Gastroesophageal sphincter (tissue), 3 donors: ENCODE results near the gene CCNJL.

Experiments
- EP300 ChIP-seq: sonication (generic); formaldehyde crosslinking; IDR thresholded peaks from one replicate; pipeline ENCODE4 v1.6.1; 2017; ENCODE audit warnings: antibody characterized with exemption, mild to moderate bottlenecking
- POLR2A ChIP-seq, 2 donors: fragments of 450-650 bp; IDR thresholded peaks; one replicate each; pipeline ENCODE4 v1.6.1; 2017; ENCODE audit warnings: antibody characterized with exemption in 2 of 2, mild to moderate bottlenecking in 2 of 2, moderate library complexity in 1 of 2
- POLR2AphosphoS5 ChIP-seq: sonication (generic); formaldehyde crosslinking; IDR thresholded peaks from one replicate; pipeline ENCODE4 v1.6.1; 2017; ENCODE audit warnings: antibody characterized with exemption
- TF ChIP-seq, protein P1 (sequence below), 4 experiments: fragments of 200-600 bp in 2 of 4; fragments of 450-650 bp in 2 of 4; sonication (generic) in 1 of 4; IDR thresholded peaks; one replicate each; pipeline ENCODE4 v1.5.1; 2017 to 2019; ENCODE audit warnings: antibody characterized with exemption in 4 of 4, mild to moderate bottlenecking in 2 of 4, moderate library complexity in 2 of 4

DNA sequence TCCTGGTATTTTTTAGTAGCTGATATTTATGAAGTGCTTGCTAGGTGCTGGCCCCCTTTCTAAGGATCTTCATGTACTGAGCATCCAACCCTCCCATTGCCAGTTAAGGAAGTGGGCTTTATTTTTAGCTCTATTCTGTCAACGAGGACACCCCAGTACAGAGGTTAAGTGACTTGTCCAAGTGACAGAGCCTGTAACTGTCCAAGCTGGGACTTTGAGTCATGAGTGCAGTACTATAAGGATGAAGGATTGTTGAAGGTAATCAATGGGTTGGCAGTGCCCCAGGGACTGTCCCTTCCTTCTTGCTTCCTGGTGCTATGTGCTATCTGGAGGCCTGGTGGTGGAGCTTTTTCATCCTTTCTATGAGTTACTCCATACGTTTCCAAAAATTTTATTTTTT is 101.0 kb downstream of the CCNJL start:
- TF ChIP-seq, protein P1, sequence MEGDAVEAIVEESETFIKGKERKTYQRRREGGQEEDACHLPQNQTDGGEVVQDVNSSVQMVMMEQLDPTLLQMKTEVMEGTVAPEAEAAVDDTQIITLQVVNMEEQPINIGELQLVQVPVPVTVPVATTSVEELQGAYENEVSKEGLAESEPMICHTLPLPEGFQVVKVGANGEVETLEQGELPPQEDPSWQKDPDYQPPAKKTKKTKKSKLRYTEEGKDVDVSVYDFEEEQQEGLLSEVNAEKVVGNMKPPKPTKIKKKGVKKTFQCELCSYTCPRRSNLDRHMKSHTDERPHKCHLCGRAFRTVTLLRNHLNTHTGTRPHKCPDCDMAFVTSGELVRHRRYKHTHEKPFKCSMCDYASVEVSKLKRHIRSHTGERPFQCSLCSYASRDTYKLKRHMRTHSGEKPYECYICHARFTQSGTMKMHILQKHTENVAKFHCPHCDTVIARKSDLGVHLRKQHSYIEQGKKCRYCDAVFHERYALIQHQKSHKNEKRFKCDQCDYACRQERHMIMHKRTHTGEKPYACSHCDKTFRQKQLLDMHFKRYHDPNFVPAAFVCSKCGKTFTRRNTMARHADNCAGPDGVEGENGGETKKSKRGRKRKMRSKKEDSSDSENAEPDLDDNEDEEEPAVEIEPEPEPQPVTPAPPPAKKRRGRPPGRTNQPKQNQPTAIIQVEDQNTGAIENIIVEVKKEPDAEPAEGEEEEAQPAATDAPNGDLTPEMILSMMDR (IDR thresholded peaks at IDR 0.05) = no peak
- TF ChIP-seq POLR2A (IDR thresholded peaks at IDR 0.05) (no peak), POLR2AphosphoS5 (no peak), EP300 (no peak)
